GM21381 (cell line): Measurements from ENCODE around the gene RBL2.
A peak's percentile ranks its signal among the peaks of the same experiment; 100 is the strongest.

Source experiments
- ATAC-seq: cut with Tn5 transposase; IDR thresholded peaks from one replicate; pipeline ENCODE4 v1.9.1; 2021; ENCODE audit warnings: mild to moderate bottlenecking, moderate library complexity; ENCODE audit not compliant: unreplicated experiment

RBL2 gene

GRCh38 chr16:53453928-53454327, 19.7 kb downstream of the RBL2 start:
- no peak for ATAC-seq

- no peak for ATAC-seq
These were observed 22.4 kb downstream of the RBL2 start for GRCh38 chr16:53456625-53457024.

- ATAC-seq: peak; percentile 100
These were observed 23.4 kb downstream of the RBL2 start for GRCh38 chr16:53457670-53458069.

GRCh38 chr16:53458635-53459034, 24.4 kb downstream of the RBL2 start:
- ATAC-seq: no peak

- no peak for ATAC-seq
These were observed 31.5 kb downstream of the RBL2 start for GRCh38 chr16:53465606-53466280.

GRCh38 chr16:53476867-53477266, 42.6 kb downstream of the RBL2 start:
- ATAC-seq: no peak

DNA sequence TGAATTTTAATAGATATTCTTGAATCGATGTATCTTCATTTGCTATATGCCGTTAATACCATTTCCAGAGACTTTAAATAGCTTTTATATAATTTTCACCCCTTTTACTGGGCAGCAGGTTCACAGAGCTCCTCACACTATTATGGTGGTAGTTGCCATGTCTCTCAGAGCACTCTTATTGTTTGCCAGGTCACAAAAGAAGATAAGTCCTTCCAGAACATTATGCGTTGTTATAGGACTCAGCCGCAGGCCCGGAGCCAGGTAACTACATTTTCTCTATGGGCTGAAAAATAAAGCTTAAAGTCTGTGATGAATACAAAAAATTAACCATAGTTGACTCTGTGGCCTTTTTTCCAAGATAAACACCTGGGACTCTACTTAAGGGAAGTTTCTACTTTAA, 44.7 kb downstream of the RBL2 start:
- no peak for ATAC-seq

DNA sequence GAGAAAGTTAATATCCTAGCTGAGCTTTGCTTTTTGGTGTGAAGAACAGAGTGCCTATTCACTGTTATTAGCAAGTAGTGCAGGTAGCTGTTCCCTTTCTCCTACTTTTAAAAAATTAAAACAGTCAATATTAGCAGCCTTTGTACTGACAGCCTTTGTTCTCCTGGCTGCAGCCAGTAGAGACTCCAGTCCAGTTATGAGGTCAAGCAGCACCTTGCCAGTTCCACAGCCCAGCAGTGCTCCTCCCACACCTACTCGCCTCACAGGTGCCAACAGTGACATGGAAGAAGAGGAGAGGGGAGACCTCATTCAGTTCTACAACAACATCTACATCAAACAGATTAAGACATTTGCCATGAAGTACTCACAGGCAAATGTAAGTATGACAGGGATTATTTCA, 46.1 kb downstream of the RBL2 start:
- no peak for ATAC-seq

DNA sequence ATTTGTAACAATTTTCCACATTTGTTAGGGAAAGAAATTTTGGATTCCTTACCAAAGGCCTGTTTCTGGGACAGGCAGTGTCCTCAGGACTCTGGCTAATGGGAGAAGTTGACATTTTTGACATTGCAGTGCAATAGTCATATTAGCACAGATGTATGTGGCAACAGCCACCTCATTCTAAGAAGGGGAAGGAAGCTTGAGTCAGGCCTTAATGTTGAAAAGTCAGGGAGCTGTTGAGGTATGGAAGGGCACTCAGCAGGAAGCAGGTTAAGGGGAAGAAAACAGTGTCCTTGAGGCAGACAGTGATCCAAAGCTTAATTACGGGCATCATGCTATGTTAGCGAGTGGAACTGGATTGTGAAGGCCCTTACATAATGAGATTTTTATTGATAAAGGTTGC, 47.9 kb downstream of the RBL2 start:
- ATAC-seq: no peak

DNA sequence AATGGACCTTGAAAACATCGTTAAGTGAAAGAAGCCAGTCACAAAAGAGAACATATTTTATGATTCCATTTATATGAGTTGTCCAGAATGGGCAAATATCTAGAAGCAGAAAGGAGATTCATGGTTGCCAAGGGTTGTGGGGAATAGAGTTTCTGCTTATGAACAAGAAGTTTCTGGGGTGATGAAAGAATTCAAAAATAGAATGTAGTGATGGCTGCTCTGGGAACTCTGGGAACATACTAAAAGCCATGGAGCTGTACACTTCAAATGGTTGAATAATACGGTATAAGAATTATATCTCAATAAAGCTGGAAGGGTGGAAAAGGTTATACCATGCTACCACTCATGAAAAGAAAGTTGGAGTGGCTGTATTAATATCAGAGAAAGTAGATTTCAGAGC, 50.3 kb downstream of the RBL2 start:
- ATAC-seq: no peak

GRCh38 chr16:53486230-53486629, 52.0 kb downstream of the RBL2 start:
- ATAC-seq: no peak

DNA sequence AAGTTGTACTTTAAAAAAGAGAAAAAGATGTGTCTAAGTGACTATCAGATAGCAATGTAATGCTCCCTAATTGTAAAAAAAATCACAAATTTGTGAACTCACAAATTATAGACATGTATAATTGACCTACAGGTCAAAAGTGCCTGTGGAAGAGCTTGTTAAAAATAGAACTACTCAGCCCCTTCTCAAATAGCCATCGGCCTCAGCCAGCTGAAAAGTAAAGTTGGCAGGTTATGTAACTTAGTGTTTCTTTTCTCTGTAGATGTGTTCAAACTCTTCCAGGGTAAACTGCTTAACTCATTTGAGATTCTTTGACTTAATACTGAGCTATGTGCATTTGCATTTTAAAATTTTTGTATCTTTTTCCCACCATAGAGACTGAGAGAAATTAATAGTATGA, 55.5 kb downstream of the RBL2 start:
- no peak for ATAC-seq

DNA sequence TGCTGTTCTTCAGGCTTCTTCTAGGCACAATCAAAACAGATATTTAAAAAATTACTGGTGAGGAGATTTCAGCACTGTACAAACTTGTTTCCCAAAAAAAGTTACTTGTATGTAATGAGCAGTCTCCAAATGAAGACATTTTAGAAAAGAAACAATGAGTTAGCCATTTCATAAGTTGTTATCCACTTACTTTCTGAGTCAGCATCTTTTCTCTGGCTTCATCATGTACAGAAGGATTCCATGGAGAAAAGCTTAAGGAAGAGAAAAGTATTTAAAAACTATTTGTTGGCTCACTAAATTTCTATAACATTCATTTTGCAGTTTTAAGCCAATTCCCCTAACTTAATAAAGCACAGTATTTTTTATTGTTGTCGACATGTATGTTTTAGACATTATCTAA, 58.2 kb downstream of the RBL2 start:
- no peak for ATAC-seq

DNA sequence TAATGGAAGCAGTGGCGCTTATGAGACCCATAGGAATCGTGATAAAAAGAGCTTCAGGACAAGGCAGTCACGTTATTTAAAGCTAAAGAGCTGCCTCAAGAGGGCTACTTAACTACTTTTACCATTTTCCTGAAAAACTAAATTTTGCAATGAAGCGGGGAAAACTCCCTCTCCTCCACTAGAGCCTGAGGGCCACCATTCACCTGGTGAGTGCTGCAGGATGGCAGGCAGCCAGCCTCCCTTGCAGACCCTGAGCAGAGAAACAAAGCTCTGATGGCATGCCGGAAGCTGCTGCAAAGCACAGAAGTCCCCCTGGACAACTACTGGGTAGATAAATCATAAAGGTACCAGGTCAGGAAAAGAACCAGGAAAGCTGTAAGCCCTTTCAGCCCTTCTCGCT, 60.4 kb downstream of the RBL2 start:
- no peak for ATAC-seq

DNA sequence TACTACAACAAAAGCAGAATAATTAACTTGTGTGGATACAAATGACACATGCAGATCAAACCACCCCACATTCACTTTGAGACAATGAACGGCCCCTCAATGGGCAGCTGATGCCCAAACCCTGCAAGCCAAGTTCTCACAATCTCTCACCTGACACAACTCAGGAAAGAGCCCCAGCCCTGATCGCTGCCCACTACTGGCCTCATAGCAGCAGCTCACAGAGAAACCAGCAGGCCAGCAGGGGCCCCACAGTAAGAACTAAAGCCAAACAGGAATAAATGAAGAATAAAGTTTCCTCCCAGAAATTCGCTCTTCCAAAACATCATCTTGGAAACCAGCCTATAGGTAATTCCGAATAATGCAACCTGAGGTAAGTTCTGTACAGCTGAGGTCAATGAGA, 61.1 kb downstream of the RBL2 start:
- no peak for ATAC-seq

GRCh38 chr16:53498984-53499383, 64.7 kb downstream of the RBL2 start:
- ATAC-seq: no peak

DNA sequence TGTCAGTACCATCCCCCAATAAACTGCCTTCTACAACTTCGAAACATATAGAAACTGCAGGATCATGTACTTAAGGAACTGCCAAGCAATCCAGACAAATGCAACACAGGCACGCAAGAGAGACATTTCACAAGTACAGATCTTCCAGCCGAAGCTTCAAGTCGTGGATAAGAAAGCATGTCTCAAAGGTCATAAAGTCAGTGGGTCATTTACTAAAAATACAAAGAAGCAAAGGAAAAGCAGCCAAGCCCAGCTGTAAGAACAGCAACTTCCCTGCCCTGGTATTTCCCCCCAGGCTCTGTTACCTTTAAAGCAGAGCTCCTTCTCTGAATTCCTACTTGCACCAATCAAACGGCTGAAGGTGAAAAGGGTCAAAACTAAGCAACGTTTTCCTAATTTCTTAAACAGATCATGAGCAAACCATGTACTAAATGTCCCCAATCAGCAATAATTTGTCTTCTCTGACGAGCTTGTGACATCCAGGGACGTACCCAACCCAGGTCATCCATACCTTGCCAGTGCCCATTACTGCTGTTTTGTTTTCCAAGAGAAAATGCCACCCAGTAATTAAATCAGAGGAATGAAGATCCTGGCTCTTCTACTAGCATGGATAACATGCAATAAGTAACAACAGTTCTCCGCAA, 67.1 kb downstream of the RBL2 start:
- no peak for ATAC-seq

DNA sequence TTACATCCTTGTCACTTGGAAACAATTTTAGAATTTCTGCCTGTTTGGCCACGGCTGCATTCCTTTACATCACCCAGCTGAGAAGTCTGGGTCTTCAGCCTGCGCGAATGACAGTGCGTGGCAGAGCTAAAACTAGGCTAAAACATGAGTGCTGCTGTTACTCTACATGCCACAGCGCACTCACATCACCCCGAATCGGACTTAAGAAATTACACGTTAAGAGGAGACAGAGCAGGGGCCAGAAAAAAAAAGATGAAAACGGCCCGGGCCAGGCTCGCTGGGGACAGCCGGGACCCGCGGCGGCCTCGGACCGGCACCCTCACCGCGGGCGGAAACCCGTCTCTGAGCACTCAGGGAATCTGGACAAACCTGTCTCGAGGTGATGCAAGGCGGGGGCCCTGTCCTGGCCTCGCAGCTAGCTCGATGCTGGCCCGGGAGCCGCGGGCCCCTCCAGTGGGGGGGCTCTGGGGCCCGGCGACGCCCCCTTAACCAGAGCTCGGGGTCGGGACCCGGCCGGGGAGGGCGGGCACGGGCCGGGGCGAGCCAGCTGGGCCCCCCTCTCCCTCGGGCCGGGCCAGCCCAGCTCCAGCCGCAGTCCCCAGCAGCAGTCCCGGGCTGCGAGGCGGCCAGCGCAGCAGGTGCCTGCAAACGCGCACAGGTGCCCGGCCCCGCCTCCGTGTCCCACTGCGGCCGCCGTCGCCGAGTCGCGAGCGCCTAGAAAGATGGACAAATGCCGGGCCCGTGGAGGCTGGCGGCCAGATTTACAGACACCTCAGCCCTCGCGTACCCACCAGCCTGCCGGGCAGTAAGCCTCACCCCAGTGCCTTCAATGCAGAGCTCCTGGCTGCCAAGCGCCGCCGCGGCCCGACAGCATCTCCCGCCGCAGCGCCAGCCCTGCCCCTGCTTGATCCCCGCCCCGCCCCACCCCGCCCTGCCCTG, 68.3 kb downstream of the RBL2 start, which contains the start of gene AKTIP:
AKTIP (minus strand) TSS at position 879 of the 939 bp plus-strand sequence. CDS start 2,950 bp downstream, outside the sequence.
- peak; percentile 28 for ATAC-seq

DNA sequence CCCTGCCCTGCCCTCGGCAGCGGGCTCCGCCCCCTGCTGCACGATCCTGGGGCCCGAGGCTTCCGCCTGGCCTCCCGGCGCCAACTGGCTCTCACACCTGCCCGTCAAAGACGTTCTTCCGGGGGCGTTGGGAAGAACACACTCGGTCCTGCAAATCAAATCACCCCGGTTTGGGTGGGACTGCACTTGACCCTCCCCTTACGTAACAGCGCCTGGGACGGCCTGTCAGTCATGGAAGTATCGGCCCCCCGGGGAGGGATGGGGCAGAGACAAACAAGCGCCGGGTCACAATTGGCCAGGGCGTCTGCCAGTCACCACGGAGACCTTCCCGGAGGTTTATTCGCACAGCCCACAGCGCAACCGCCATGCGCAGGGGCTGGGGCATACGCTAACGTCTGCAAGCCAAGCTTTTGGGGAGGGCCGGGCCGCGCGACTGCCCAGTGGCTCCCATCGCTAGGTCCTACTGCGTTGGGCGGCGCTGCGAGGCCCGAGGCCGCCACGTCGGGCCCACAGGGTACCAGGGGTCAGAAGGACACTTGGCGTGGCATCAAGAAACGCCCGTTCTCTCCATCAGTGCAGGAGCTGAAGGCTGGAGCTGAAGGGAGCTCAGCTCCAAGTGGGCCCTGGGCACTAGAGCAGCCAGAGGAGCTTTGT, 69.1 kb downstream of the RBL2 start:
- ATAC-seq: peak; percentile 94

DNA sequence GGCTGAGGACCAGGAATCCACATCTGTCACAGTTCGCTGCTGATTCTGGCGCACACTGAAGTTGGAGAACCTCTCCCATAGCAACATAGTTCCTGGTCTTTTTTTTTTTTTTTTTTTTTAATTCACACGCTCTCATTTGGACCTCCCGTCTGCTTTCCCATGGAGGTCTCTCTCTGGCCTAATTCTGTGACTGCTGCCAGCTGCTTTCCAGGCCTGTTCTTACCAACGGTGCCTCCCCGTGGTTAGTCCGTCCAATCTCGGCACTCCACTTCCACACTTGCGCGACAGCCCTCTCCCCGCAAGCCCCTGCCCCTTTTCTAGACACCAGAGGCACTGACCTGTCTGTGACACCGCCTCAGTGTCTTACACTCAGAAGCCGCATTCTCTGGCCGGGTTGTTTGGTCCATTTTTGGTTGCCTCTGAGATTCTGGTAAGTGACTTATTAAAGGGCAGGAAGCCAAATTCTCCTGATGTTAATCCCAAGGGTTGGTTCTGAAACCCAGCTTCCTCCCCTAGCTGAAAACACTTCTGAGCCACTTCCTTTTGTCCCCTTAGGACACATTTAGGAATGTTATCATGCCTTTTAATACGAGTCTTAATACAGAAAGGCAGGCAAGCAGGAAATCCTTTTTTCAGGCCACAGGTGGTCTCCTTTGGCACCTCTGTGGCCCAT, 69.9 kb downstream of the RBL2 start:
- no peak for ATAC-seq

- no peak for ATAC-seq
These were observed 70.4 kb downstream of the RBL2 start for GRCh38 chr16:53504665-53505064.
